ENCODE results near the gene CEBPG. TPM values are rescaled to one million over a fixed set of nuclear protein-coding genes. Genes with fewer than 3 reads are reported as not detected.
A peak's percentile ranks its signal among the peaks of the same experiment; 100 is the strongest.

Gene CEBPG
- total RNA-seq, 1 experiment from 2014 or later, result 17.3 TPM

- no peak for DNase-seq (ENCODE audit: low read depth)
Measured at GRCh38 chr19:33382006-33382405, 8.5 kb downstream of the CEBPG start.

- no peak for DNase-seq (ENCODE audit: low read depth)
Measured at GRCh38 chr19:33382982-33383381, 9.5 kb downstream of the CEBPG start.

- DNase-seq (ENCODE audit: low read depth), result no peak
Measured at GRCh38 chr19:33383720-33384292, 10.3 kb downstream of the CEBPG start.

- DNase-seq (ENCODE audit: low read depth), result no peak
Measured at GRCh38 chr19:33384983-33385382, 11.5 kb downstream of the CEBPG start.

GRCh38 chr19:33385956-33386355 lies 12.4 kb downstream of the CEBPG start:
- no peak for DNase-seq (ENCODE audit: low read depth)

GRCh38 chr19:33386361-33386858 lies 12.9 kb downstream of the CEBPG start:
- DNase-seq (ENCODE audit: low read depth), result no peak

- DNase-seq (ENCODE audit: low read depth), result no peak
Measured at GRCh38 chr19:33387351-33388230, 14.1 kb downstream of the CEBPG start.

- DNase-seq (ENCODE audit: low read depth), result no peak
Measured at GRCh38 chr19:33388231-33388724, 14.8 kb downstream of the CEBPG start.

GRCh38 chr19:33388725-33389420 lies 15.4 kb downstream of the CEBPG start:
- DNase-seq (ENCODE audit: low read depth), result no peak

GRCh38 chr19:33389421-33390100 lies 16.1 kb downstream of the CEBPG start:
- DNase-seq (ENCODE audit: low read depth), result no peak

GRCh38 chr19:33390101-33390907 lies 16.8 kb downstream of the CEBPG start:
- no peak for DNase-seq (ENCODE audit: low read depth)

GRCh38 chr19:33390908-33391630 lies 17.6 kb downstream of the CEBPG start:
- DNase-seq (ENCODE audit: low read depth), result no peak

GRCh38 chr19:33391631-33392249 lies 18.2 kb downstream of the CEBPG start:
- DNase-seq (ENCODE audit: low read depth), result no peak

GRCh38 chr19:33392341-33393285 lies 19.1 kb downstream of the CEBPG start:
- no peak for DNase-seq (ENCODE audit: low read depth)

GRCh38 chr19:33393286-33394005 lies 19.9 kb downstream of the CEBPG start:
- DNase-seq (ENCODE audit: low read depth), result no peak

GRCh38 chr19:33394006-33394722 lies 20.7 kb downstream of the CEBPG start:
- peak; percentile 46 for DNase-seq (ENCODE audit: low read depth)
